Measurements from ENCODE around the gene FAM76B.
A peak's percentile ranks its signal among the peaks of the same experiment; 100 is the strongest.
"Not testable (repeated sequence)": the region's sequence is repeated elsewhere in the genome, so short reads cannot be mapped to it uniquely, and the experiment has no call there.

FAM76B gene

DNA sequence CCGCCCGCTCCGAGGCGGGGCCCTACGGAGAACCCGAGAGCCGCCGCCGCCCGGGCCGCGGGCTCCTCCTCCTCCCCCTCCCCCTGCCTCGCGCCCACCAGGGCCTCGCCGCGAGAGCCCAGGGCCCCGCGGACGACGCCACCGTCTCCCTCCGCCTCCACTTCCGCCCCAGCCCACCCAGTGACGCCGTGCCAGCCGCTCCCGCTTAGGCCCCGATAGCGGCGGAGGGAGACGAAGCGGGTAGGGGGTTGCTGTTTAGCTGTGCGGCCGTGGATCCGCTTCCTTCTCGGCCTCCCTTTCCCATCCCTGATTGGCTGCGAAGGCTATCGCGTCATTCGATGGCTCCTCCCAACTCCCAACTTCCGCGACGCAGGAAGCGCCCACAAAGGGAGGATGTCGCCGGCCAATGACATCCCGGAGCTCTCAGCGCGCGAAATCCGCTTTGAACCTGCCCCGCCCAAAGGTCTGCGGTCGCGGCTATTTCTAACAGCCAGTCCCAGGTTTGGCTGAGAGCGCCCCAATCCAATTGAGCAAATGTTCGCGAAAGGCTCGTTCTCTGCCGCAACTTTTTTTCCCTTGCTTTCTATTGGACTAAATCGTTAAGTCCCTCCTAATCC lies at the start of gene FAM76B:
TSS of gene FAM76B (minus strand) at position 277 of the 617 bp plus-strand sequence. CDS start 304 bp downstream, outside the sequence.
- peak; percentile 93 for DNase-seq

DNA sequence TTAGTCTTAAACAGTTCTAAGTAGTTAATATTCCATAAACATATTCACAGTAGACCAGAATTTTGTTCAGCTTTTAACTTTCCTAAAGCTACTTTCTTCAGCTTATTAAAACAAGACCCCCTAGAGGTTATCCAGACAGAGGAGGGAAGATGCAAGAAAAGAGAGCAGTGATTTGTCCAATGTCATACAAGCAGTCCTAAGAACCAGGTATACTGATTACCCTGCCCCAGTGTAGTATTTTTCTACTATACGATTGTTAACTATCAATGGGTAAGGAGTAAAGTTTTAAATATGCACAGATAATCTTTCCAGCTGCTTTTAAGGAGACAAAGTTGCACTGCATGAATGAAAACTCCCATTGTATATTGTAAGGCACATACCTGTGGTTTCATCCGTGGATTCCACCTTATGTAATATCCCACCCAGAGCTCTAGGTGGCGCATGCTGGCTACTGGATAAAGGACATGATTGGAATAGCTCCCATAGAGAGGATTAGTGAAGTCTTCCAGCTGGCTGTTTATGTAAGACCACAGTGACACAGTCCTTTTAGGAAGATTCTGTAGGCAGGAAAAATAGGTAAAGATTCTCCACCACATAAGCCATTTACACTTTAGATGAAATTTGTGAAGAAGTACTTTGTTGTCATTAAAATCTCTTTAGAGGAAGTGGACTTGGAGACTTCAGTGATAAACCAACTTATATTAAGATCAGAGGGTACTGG lies 46.3 kb upstream of the FAM76B start:
- DNase-seq = peak; percentile 34

DNA sequence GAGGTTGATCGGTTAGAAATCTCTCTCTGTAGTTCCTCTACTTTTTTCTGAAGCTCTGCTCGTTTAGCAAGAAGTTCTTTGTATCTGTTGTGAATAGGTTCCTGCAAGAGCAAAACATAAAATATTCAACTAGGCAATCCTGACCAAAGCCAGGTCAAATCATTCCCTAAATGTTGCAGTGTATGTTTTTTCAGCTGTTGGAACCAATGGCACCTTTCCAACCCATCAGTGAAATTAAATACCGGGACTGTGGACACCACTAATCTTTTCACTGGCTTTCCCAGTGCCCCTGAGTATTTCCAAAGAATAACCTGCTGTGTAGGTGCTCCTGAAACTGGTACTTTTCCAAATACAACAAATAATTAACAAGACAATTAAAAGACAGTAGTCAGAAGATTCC lies 45.8 kb upstream of the FAM76B start:
- no peak for DNase-seq

DNA sequence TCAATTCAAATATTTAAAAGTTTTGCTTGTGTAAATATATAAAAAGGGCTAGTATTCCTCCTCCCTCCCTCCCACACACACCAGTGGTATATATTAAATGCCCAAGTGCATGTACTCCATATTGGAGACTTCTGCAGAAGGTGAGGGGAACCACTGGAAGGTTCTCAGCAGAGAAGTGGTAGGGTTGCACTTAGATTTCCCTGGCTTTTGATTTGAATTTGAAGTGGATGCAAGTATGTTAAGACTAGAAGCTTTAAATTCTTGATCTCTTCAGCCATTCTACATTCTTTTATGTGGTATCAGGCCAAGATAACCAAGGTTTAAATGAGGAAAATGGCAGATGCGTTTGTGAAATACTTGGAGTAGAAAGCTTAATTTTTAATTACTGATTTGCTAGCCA lies 43.8 kb upstream of the FAM76B start:
- no peak for DNase-seq

DNA sequence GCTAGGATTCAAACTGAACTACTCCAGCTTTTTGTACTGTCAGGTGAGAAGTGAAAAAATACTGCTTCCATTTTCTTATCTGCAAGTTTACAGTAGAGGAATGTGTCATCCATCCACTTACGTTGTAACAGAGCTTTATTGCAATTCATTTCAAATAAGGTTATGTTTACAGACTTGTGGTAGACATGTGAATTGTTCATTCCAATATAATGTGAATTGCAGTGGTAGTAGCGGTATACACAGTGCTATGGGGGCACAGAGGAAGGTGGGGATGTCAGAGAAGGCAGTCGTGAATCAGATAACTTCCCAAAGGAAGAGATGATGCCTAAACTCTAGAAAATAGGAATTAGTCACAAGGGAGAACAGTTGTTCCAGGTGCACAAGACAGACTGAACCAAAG lies 43.2 kb upstream of the FAM76B start:
- DNase-seq = no peak

DNA sequence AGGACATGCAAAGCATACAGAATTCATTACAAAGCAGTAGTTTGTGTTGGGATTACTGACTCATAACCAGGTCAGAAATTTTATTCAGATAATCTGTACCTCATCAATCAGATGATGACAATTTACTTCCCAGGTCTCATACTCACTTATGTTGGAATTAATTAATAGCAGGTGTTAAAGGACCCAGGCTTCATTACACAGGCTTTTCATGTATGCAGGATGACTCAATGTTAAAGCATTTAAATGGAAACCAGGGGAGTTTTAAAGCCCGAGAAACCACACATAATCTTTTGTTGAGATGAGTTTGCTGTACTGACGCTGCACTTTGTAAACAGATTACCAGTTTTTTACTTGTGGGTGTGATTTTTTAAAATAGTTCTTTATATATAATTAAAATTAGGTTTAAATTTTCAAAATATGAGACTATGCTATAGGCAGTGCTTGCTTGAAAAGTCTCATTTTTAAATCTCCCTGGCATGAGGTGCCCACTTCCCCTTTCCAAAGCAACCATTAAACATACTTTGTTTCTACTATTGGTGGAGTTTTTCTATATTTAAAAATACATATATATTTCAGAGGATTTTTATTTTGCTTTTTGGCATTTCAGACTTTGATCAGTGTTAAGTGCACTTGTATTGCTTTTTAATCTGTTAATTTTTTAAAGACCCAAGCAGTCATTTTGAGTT lies 41.8 kb upstream of the FAM76B start:
- DNase-seq = no peak

DNA sequence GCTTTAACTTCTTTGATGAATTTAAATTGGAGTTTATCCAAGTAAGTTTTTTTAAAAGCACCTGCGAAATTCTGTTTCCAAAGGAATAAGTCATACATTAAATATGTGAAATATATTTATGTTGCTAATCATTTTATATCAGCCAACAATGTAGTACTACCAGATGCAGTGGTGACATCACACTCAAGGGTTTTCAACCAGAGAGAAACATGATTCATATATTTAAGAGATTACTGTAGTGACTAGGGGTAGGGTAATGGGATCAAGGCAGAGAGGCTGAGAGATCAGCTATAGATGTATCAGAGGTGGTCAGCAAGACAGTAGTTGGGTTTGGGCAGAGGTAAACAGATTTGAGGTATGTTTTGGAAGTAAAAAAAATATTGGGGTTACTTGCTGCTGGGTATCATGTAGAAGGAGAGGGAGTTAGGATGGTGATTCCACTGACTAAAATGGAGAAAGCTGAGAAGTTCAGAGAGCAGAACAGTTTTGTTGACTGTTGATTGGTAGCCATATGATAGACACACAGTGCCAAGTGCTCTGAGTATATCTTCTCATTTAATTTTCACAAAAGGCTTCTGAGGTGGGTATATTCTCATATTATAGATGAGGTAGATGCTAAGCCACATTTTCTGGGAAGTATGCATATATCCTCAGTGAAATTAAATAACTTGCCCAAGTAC lies 40.1 kb upstream of the FAM76B start:
- no peak for DNase-seq

DNA sequence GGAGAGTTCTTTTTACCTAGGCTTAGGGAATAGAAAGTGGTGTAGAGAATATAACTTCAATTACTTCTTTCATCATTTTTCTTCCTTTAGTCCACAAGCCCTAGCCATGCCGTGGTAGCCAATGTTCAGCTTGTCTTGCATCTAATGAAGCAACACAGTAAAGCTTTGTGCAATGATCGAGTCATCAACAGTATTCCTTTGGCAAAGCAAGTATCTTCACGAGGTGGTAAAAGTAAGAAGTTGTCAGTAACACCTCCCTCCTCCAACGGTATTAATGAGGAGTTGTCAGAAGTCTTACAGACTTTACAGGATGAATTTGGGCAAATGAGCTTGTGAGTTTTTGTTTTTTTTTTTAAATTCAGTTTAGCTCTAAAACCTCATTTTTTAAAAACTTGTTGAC lies 38.1 kb upstream of the FAM76B start:
- DNase-seq = no peak

DNA sequence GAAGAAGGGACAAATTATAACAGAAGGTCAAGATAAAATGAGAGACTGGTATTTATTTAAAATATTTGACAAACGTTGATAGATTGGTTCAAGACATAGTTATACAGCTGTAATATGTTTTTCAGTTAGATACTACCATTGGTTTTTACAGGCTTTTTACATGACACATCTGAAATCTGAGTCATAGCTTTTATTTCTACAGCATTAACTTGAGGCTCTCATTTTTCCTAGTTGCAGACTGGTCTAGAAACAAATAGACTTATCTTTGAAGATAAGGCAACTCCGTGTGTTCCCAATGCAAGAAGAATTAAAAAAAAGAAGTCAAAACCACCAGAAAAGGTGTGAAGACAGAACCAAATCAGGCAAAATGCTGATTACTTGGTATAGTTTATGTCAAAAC lies 32.1 kb upstream of the FAM76B start:
- no peak for DNase-seq

DNA sequence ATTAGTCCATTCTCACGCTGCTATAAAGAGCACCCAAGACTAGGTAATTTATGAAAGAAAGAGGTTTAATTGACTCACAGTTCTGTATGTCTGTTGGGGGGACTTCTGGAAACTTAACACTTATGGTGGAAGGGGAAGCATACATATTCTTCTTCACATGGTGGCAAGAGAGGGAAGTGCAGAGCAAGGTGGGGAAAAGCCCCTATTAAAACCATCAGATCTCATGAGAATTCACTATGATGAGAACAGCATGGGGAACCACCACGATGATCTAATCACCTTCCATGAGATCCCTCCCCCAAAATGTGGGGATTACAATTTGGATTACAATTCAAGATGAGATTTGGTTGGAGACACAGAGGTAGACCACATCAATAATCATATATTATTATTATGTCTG lies 26.5 kb upstream of the FAM76B start:
- DNase-seq = no peak

DNA sequence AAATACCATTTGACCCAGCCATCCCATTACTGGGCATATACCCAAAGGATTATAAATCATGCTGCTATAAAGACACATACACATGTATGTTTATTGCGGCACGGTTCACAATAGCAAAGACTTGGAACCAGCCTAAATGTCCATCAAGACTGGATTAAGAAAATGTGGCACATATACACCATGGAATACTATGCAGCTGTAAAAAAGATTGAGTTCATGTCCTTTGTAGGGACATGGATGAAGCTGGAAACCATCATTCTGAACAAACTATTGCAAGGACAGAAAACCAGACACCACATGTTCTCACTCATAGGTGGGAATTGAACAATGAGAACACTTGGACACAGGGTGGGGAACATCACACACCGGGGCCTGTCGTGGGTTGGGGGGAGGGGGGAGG lies 21.5 kb upstream of the FAM76B start:
- DNase-seq = not testable (repeated sequence)

DNA sequence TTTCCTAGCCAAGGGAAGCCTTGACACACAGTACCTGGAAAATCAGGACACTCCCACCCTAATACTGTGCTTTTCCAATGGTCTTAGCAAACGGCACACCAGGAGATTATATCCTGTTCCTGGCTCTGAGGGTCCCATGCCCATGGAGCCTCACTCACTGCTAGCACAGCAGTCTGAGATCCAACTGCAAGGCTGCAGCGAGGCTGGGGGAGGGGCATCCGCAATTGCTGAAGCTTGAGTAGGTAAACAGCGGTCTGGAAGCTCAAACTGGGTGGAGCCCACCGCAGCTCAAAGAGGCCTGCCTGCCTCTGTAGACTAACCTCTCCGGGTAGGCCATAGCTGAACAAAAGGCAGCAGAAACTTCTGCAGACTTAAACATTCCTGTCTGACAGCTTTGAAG lies 16.9 kb upstream of the FAM76B start:
- DNase-seq = not testable (repeated sequence)

DNA sequence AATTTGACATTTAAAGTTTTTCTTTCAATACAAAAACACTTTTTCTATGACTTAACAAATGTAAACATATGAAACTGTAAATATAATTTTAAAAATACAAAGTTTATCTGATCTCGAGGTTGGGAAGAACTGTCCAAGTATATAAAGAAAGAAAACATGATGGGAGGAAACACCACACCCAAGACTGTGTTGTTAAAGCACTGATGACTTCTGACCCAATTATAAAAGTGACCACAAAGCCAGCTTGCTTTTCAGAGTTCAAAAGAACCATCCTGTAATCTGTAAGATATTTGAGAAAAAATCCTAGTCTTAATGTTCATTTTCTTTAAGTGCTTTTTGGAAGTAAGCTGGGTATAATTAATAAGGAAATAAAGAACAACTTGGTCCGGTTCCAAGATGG lies 16.3 kb upstream of the FAM76B start:
- no peak for DNase-seq

DNA sequence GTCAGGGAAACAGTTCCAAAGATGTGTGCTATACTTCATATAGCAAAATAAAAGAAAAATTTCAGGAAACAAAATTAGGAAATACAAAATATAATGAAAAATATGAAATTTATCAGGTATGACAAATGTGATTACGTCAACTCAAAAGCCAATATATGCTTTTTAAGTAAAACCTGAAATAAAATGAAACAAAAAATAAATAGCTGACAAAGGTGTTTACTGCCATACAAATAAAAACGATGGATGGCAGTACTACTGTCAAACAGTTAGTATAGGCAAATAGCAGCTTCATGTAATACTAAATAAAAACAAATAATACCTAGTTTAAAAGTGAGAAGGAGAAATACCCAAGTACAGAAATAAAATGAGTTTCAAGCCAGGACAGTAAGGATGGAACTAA lies 14.4 kb upstream of the FAM76B start:
- DNase-seq = no peak

DNA sequence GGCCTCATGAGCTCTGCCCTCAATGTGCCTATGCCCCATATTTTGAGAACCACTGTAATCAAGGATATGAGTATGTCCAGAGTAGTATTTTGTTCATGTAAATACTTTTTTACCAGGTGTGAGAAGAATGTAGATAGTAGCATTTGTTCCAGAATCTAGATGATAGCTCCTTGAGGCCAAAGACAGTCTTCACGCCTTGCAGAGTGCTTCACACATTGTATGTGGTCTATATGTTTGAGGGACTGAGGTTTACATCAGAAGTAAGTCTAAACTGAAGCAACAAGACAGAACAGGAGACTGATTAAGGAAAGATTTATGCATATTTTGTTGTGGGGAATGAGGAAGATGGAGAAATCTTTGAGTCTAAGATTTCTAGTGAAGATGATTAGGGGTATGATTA lies 13.2 kb upstream of the FAM76B start:
- no peak for DNase-seq

DNA sequence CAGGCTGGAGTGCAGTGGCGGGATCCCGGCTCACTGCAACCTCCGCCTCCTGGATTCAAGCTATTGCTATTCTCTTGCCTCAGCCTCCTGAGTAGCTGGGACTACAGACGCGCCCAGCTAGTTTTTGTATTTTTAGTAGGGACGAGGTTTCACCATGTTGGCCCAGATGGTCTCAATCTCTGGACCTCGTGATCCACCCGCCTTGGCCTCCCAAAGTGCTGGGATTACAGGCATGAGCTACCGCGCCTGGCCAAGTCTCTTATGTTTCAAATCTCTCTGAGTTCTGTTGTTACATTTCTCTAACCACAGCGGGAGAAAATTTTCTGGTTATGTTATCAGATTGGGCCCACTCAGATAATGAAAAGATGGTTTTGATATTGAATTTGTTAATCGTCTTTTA lies 10.9 kb upstream of the FAM76B start:
- DNase-seq = no peak

DNA sequence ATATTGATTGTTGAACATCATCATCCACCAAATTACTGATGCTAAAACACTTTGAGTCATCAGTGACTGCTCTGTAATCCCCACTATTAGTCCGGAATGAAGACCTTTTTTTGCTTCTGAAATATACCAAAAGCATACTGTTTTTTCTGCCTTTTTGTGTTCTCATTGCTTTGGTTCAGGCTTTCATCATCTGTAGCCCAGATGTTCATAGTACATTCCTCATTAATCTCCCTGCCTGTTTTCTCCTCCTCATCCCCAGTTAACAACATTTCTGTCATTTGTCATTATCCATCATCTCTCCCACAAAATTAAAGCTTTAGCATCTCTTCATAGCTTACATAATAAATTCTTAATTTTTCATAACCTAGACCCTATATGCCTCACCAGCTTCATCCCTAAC lies 10.0 kb upstream of the FAM76B start:
- no peak for DNase-seq

DNA sequence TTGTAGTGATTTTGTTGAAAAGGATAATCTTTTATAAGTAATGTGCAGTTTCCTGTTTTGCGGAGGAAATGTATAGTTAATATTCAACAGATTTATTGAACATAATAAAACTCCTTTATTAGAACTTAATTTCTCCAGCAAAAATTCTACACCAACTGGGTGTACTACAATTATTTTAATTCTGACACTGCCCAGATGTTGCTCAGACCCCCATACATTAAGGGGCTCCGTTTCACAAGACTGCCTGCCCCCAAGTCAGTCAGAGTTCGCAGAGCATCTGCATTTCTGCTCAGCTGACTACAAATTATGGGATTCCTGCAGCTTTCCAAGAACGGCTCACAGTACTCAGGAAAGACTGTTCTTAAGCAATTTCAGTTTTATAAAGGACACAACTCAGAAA lies 6.9 kb upstream of the FAM76B start:
- no peak for DNase-seq

DNA sequence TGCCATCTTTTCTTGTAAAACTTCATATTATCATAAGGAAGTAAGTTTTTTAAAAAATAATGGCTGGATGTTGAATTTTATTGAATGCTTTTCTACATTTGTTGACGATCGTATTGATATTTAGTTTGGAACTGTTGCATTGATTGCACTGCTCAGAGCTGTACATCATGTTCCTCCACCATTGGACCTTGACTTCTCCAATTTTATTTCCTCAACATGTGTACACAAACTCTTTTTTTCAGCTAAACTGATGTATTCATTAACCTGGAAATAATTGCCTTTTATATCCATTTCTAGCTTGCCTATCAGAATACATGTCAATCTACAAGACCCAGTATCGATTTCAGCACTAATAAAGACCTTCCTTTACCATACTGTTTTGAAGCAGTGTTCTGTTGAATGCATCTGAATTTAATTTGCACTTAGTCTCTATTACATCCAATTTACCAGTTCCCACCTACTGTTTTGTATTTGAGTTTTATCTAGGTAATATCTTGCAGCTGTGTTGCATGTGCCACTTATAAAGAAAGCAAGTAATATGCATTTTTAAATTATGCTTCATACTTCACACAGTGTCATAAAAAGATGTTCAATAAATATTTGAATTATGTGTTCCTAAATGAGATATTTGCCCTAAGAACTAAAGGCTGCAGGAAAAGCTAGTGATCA lies 6.2 kb upstream of the FAM76B start:
- DNase-seq = no peak

DNA sequence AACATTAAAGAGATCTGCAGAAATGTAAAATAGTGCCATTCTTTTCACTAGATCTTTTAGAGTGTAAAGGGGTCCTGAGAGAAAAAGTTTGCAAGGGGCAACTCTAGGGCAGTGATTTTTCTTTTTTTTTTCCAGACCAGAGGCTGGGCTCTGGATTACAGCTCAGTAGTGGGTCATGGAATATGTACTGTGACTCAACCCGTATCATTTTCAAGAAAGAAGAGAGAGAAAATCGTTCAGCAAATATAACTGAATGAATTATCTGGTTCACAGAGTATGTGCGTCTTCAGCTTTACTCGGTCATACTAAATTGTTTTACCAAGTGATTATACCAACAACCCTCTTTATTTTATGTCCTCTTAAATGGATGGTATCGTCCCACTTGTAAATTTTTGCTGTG lies 4.5 kb upstream of the FAM76B start:
- DNase-seq = no peak

DNA sequence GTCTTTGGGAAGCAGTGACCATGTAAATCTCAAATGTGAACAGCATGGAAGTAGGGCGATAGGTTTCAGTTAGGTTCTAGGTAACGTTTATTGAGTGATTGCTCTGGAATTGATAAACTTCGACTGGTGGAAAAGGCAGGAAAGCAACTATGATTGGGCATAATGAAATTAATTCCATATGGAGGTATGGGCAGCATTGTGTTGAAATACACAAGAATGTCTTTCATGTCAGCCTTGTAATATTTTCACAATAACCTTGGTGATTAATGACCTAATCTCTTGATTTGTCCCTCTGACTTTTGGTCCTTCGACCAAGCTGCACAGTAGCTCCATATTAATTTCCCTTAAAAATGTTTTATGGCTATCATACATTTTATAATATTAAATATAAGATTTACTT lies 3.5 kb upstream of the FAM76B start:
- no peak for DNase-seq

DNA sequence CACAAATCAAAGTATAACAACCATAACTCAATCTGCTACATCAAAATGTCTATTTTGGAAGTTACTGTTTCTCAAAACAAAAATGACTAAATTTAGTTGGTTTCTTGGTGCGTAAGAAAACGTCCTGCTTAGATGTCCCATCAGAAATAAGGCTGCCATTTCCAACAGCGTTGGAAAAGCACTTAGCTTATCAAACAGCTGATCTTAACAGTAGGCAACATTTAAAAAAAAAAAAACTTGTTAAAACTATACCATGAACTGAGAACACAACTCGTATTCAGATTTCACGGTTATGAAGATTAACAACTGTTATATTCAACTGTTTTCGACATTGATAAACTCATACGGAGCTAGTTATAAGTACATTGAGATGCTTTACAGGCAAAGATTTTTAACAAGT lies 3.1 kb upstream of the FAM76B start:
- DNase-seq = no peak

DNA sequence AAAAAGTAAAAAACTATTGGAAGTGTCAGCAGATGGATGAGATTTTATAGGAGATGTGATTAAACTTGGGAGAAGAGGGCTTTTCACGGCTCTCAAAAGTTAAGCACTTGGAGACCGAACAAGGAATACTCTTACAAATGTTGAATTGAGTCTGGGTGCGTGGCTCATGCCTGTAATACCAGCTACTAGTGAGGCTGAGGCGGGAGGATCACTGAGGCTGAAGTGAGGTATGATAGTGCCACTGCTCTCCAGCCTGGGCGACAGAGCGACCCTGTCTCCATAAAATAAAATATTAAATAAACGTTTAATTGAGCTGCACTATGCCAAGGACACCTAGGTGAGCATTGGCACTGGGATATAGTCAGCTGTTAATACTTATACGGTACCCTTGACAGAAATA lies 2.6 kb upstream of the FAM76B start:
- DNase-seq = no peak
